ENCODE results near the gene MAP3K6. TPM values are rescaled to one million over a fixed set of nuclear protein-coding genes. Genes with fewer than 3 reads are reported as not detected.

Gene MAP3K6
- total RNA-seq, 1 donor = 25.7 TPM

DNA sequence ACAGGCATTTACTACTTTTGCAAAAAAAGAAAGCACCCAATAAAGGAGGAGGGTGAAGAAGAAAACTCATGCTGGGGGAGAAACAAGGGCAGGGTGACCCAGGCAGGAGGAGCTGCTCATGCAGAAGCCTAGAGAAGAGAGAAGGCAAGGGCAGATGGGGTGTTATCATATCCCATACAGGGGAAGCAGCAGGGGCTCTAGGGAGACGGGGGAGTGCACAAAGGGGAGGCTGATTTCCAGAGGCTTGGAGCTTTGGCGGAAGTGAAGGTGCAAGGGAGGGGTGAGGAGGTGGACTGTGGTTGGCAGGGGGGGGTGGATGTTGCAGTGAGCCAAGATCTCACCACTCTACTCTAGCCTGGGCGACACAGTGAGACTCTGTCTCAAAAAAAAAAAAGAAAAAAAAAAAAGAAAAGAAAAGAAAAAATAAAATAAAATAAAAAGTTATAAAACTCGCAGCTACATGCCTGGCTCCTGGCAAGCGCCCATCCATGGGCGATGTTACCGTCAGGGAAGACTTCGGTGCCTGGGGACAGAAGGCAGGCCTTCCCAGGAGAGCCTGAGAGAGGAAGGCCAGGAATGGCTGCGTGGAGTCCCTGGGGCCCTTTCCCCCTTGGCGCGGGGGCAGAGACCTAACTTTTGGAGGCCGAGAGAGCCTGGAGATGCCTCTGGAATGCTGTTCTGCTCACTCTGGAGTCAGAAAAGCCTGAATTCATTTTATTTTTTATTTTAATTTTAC, 11.2 kb upstream of the MAP3K6 start:
- H3K4me3 ChIP-seq (ENCODE audit: insufficient read depth, low read length) = no peak overlapping the region
- no peaks in the 10 kb centered on the region for H3K79me2 ChIP-seq (ENCODE audit: insufficient read depth, low read length)
- no peaks in the 10 kb centered on the region for H4K20me1 ChIP-seq (ENCODE audit: insufficient read depth, low read length)
- peaks cover 4% of the 10 kb centered on the region for H3K27me3 ChIP-seq (ENCODE audit: insufficient read depth, low read length)
- H3K27ac ChIP-seq (ENCODE audit: low read depth, low read length) = no peak overlapping the region
- no peak overlapping the region for H3K4me2 ChIP-seq (ENCODE audit: insufficient read depth, low read length)
- no peak overlapping the region for H2AFZ ChIP-seq (ENCODE audit: low read length)
- H3K9me3 ChIP-seq (ENCODE audit: low read depth, low read length) = no peaks in the 10 kb centered on the region
- no peak for DNase-seq (ENCODE audit: insufficient read length, low spot score, missing footprints)
- H3K4me1 ChIP-seq (ENCODE audit: insufficient read depth, low read length) = no peaks in the 10 kb centered on the region
- TF ChIP-seq, protein P1, sequence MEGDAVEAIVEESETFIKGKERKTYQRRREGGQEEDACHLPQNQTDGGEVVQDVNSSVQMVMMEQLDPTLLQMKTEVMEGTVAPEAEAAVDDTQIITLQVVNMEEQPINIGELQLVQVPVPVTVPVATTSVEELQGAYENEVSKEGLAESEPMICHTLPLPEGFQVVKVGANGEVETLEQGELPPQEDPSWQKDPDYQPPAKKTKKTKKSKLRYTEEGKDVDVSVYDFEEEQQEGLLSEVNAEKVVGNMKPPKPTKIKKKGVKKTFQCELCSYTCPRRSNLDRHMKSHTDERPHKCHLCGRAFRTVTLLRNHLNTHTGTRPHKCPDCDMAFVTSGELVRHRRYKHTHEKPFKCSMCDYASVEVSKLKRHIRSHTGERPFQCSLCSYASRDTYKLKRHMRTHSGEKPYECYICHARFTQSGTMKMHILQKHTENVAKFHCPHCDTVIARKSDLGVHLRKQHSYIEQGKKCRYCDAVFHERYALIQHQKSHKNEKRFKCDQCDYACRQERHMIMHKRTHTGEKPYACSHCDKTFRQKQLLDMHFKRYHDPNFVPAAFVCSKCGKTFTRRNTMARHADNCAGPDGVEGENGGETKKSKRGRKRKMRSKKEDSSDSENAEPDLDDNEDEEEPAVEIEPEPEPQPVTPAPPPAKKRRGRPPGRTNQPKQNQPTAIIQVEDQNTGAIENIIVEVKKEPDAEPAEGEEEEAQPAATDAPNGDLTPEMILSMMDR (IDR thresholded peaks at IDR 0.05; ENCODE audit: extremely low read depth, low read depth, low read length) = no peak
- H3K36me3 ChIP-seq (ENCODE audit: insufficient read depth, low read length) = no peaks in the 10 kb centered on the region

DNA sequence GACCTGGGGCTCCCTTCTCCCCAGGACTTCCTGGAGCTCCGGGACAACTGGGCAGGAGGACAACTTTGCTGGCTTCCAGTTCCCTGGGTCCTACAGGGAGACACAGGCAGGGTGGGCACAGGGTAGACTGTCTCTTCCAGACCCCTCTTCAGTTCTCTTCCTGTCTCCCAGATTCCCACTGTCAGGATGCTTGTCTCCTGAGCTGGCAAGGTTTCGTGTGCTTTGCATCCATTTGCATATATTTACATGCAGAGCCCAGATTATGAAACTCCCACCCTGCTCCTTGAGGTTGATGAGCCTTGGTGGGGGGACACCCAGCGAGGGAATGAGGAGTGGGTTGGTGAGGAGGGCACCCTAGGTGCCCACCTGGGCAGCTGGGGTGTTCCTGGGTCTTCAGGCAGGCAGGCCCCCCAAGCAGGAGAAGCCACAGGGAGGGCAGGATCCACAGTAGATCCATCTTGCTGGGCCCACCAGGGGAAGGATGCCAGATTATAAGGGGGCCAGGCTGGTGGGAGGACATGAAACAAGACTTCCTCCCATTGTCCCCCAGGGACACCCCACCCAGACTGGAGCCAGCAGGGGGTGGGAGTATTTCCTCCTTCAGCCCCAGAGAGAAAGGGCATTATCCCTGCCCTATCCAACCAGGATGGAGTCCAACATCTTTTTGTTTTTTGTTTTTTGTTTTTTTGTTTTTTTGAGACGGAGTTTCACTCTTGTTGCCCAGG, 7.8 kb upstream of the MAP3K6 start, which contains the start of gene FCN3:
FCN3 (minus strand) TSS at position 463 of the 725 bp plus-strand sequence; CDS start at position 457, 6 bp downstream.
- Histone ChIP-seq H3K79me2 (ENCODE audit: insufficient read depth, low read length) (no peaks in the 10 kb centered on the region), H3K4me3 (ENCODE audit: insufficient read depth, low read length) (no peak within 1 kb of the TSS), H3K27ac (ENCODE audit: low read depth, low read length) (no peak within 1 kb of the TSS), H3K4me1 (ENCODE audit: insufficient read depth, low read length) (no peaks in the 10 kb centered on the region), H4K20me1 (ENCODE audit: insufficient read depth, low read length) (no peaks in the 10 kb centered on the region), H2AFZ (ENCODE audit: low read length) (no peak within 1 kb of the TSS), H3K27me3 (ENCODE audit: insufficient read depth, low read length) (peaks cover 4% of the 10 kb centered on the region), H3K9me3 (ENCODE audit: low read depth, low read length) (no peaks in the 10 kb centered on the region), H3K4me2 (ENCODE audit: insufficient read depth, low read length) (no peak within 1 kb of the TSS), H3K36me3 (ENCODE audit: insufficient read depth, low read length) (no peaks in the 10 kb centered on the region)
- TF ChIP-seq, protein P1 (IDR thresholded peaks at IDR 0.05; ENCODE audit: extremely low read depth, low read depth, low read length) = no peak
- no peak for DNase-seq (ENCODE audit: insufficient read length, low spot score, missing footprints)

DNA sequence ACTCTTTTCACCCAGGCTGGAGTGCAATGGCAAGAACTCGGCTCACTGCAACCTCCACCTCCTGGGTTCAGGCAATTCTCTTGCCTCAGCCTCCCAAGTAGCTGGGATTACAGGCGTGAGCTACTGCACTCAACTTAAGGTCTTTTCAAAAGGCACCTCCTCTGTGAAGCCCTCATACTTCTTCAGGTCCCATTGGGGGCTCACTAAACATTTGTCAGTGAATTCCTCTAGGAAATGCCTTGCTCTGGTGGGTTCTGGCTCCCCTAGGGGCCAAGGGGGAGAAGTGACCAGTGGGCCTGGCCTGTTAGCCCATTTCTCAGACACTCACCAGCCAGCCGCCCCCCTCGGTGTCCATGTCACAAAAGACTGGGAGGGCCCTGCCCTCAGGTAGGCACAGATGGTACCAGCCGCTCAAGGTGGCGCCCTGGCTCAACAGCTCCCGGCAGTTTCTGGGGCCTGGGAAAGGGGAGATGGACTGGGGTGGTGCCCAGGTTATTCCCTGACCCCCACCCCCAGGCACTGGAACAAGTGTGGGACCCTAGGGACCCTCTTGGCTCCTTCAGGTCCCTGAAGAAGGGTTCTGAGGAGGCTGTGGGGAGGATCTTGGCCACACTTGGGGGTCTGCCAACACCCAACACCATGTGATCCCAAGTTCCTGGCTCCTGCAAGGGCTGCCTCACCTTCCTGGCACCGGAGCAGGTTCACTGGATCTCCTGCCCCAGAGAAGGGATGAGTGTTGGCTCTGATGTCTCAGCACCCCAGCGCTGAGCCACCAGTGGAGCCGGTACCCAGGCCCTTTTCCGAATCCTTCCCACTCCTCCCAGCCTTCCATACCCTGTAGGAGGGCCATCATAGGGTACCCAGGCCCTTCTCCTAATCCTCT, 6.3 kb upstream of the MAP3K6 start:
- Histone ChIP-seq H3K36me3 (ENCODE audit: insufficient read depth, low read length) (no peaks in the 10 kb centered on the region), H3K9me3 (ENCODE audit: low read depth, low read length) (no peaks in the 10 kb centered on the region), H3K27ac (ENCODE audit: low read depth, low read length) (no peak overlapping the region), H3K79me2 (ENCODE audit: insufficient read depth, low read length) (no peaks in the 10 kb centered on the region), H3K4me2 (ENCODE audit: insufficient read depth, low read length) (no peak overlapping the region), H3K27me3 (ENCODE audit: insufficient read depth, low read length) (peaks cover 4% of the 10 kb centered on the region), H2AFZ (ENCODE audit: low read length) (no peak overlapping the region), H4K20me1 (ENCODE audit: insufficient read depth, low read length) (no peaks in the 10 kb centered on the region), H3K4me3 (ENCODE audit: insufficient read depth, low read length) (no peak overlapping the region), H3K4me1 (ENCODE audit: insufficient read depth, low read length) (no peaks in the 10 kb centered on the region)
- TF ChIP-seq, protein P1 (IDR thresholded peaks at IDR 0.05; ENCODE audit: extremely low read depth, low read depth, low read length) = peak; percentile 36
- DNase-seq (ENCODE audit: insufficient read length, low spot score, missing footprints) = no peak

Measured in osteoblast (primary cell).